PC-9 (cell line): Measurements from ENCODE around the gene SND1. TPM values are rescaled to one million over a fixed set of nuclear protein-coding genes. Genes with fewer than 3 reads are reported as not detected.

Experiments
- BruUV-seq: library from RNA; stranded (reverse); fragments of 400-500 nt; replicated peaks from 2 replicates; lab custom pipeline; 2021; lab: Mats Ljungman, UMichigan
- CTCF ChIA-PET: fragments of 300-600 bp; sonication (Branson Sonifier 250); formaldehyde crosslinking; loops from one replicate; lab custom pipeline; 2022; ENCODE audit warnings: antibody characterized with exemption; lab: Charles Lee
- POLR2A ChIA-PET: fragments of 300-600 bp; sonication (Branson Sonifier 250); formaldehyde crosslinking; loops from one replicate; lab custom pipeline; 2022; ENCODE audit warnings: antibody characterized with exemption; ENCODE audit not compliant: unreplicated experiment; lab: Charles Lee
- DNase-seq, 2 experiments: peaks; one replicate each; pipeline versions ENCODE4 v3.0.0 to v3.0.0-alpha.2; 2015 to 2022; ENCODE audit warnings: mixed read lengths in 1 of 2
- H2AFZ ChIP-seq: fragments of 200-600 bp; sonication (generic); 2 replicates; pipeline ENCODE4 v1.8.1; 2017; ENCODE audit warnings: antibody characterized with exemption
- H3F3A ChIP-seq: fragments of 200-600 bp; sonication (generic); 2 replicates; pipeline ENCODE4 v1.8.1; 2017; ENCODE audit warnings: antibody characterized with exemption, mild to moderate bottlenecking, low read depth; ENCODE audit not compliant: insufficient read depth
- H3K27ac ChIP-seq: fragments of 200-600 bp; sonication (generic); 2 replicates; pipeline ENCODE4 v1.6.1; 2016; ENCODE audit warnings: mixed run types
- H3K27me3 ChIP-seq: fragments of 200-600 bp; sonication (generic); 2 replicates; pipeline ENCODE4 v1.6.1; 2016; ENCODE audit warnings: low read depth, mixed run types; ENCODE audit not compliant: insufficient read depth
- H3K36me3 ChIP-seq: fragments of 200-600 bp; sonication (generic); 2 replicates; pipeline ENCODE4 v1.6.1; 2016; ENCODE audit warnings: low read depth, mixed run types
- H3K4me1 ChIP-seq: fragments of 200-600 bp; sonication (generic); replicated peaks from 2 replicates; pipeline ENCODE4 v1.6.1; 2016; ENCODE audit warnings: mixed run types; ENCODE audit not compliant: insufficient read depth
- H3K4me2 ChIP-seq: fragments of 200-600 bp; sonication (generic); 2 replicates; pipeline ENCODE4 v1.6.1; 2017; ENCODE audit warnings: mixed run types
- H3K4me3 ChIP-seq: fragments of 200-600 bp; sonication (generic); 2 replicates; pipeline ENCODE4 v1.6.1; 2016; ENCODE audit warnings: mixed run types
- H3K79me2 ChIP-seq: fragments of 200-600 bp; sonication (generic); 2 replicates; pipeline ENCODE4 v1.6.1; 2017; ENCODE audit warnings: low read depth, mixed run types
- H3K9me2 ChIP-seq: fragments of 200-600 bp; sonication (generic); 2 replicates; pipeline ENCODE4 v1.8.1; 2017; ENCODE audit warnings: mild to moderate bottlenecking; ENCODE audit not compliant: insufficient read depth
- H3K9me3 ChIP-seq: fragments of 200-600 bp; sonication (generic); 2 replicates; pipeline ENCODE4 v1.8.1; 2016; ENCODE audit warnings: low read depth; ENCODE audit not compliant: insufficient read depth
- H4K20me1 ChIP-seq: fragments of 200-600 bp; sonication (generic); 2 replicates; pipeline ENCODE4 v1.8.1; 2017; ENCODE audit not compliant: insufficient read depth
- EZH2 ChIP-seq: fragments of 200-600 bp; sonication (generic); IDR thresholded peaks from 2 replicates; pipeline ENCODE4 v1.8.0; 2017; ENCODE audit warnings: antibody characterized with exemption, low read depth
- intact Hi-C: fragments of 100-400 bp; cut with micrococcal nuclease; formaldehyde crosslinking; loops from one replicate; pipeline ENCODE4 v1.10.0; 2022; ENCODE audit not compliant: unreplicated experiment
- total RNA-seq: library from RNA; stranded (reverse); gene quantifications from 2 replicates; pipeline ENCODE4 v1.2.3, GENCODE V29; 2021
- TF ChIP-seq, protein P1 (sequence below): fragments of 200-600 bp; sonication (generic); conservative IDR thresholded peaks from 2 replicates; pipeline ENCODE4 v1.6.1; 2017; ENCODE audit warnings: mixed run types, antibody characterized with exemption, mild to moderate bottlenecking, moderate library complexity

The SND1 gene
- total RNA-seq, 1 experiment from 2014 or later = 273 TPM

GRCh38 chr7:127986581-127987521, 334.9 kb downstream of the SND1 start:
- Histone ChIP-seq H4K20me1 (no peaks in the 10 kb centered on the region; the same call in 1 of the 2 replicates), H2AFZ (no peak overlapping the region), H3K79me2 (no peaks in the 10 kb centered on the region), H3K4me2 (no peak overlapping the region), H3K27ac (no peak overlapping the region), H3F3A (no peaks in the 10 kb centered on the region), H3K4me1 (peaks cover 7% of the 10 kb centered on the region), H3K36me3 (no peaks in the 10 kb centered on the region), H3K27me3 (no peaks in the 10 kb centered on the region), H3K9me2 (no peaks in the 10 kb centered on the region), H3K4me3 (no peak overlapping the region), H3K9me3 (no peaks in the 10 kb centered on the region)
- ChIA-PET POLR2A (no interaction called here), CTCF (no interaction called here)
- DNase-seq = no peak
- no peak for TF ChIP-seq EZH2
- TF ChIP-seq, protein P1, sequence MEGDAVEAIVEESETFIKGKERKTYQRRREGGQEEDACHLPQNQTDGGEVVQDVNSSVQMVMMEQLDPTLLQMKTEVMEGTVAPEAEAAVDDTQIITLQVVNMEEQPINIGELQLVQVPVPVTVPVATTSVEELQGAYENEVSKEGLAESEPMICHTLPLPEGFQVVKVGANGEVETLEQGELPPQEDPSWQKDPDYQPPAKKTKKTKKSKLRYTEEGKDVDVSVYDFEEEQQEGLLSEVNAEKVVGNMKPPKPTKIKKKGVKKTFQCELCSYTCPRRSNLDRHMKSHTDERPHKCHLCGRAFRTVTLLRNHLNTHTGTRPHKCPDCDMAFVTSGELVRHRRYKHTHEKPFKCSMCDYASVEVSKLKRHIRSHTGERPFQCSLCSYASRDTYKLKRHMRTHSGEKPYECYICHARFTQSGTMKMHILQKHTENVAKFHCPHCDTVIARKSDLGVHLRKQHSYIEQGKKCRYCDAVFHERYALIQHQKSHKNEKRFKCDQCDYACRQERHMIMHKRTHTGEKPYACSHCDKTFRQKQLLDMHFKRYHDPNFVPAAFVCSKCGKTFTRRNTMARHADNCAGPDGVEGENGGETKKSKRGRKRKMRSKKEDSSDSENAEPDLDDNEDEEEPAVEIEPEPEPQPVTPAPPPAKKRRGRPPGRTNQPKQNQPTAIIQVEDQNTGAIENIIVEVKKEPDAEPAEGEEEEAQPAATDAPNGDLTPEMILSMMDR = no peak
- no TSS peak for BruUV-seq
- intact Hi-C loops = no loop called here

DNA sequence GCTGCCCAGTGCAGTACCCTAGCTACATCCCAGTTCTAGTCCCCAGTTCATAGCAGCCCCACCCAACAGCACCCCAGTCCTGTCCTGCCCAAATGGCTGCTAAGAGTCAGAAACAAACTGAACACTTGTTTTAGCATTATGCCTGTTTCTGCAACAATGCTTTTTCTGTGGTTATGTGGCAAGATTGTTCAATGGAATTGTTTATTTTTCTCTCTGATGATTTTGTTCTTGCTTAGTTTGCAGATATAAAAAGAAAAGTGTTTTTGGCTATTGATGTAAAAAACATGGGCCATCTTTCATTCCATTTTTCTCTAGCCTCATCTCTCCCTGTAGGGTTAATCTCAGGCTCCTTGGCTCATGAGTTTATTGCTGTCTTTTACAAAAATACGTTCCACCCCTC, 336.8 kb downstream of the SND1 start:
- ChIA-PET CTCF (no interaction called here), POLR2A (no interaction called here)
- no TSS peak for BruUV-seq
- DNase-seq = no peak
- TF ChIP-seq, protein P1 = no peak
- TF ChIP-seq EZH2 = no peak
- H3F3A ChIP-seq = no peaks in the 10 kb centered on the region
- no peaks in the 10 kb centered on the region for H3K27me3 ChIP-seq
- intact Hi-C loops = no loop called here
- no peak overlapping the region for H3K4me3 ChIP-seq
- H3K4me2 ChIP-seq = no peak overlapping the region
- H3K27ac ChIP-seq = no peak overlapping the region
- no peaks in the 10 kb centered on the region for H3K36me3 ChIP-seq
- H2AFZ ChIP-seq = no peak overlapping the region
- no peaks in the 10 kb centered on the region for H3K79me2 ChIP-seq
- no peaks in the 10 kb centered on the region; the same call in 1 of the 2 replicates for H4K20me1 ChIP-seq
- H3K4me1 ChIP-seq = peaks cover 4% of the 10 kb centered on the region
- no peaks in the 10 kb centered on the region for H3K9me2 ChIP-seq
- no peaks in the 10 kb centered on the region for H3K9me3 ChIP-seq

DNA sequence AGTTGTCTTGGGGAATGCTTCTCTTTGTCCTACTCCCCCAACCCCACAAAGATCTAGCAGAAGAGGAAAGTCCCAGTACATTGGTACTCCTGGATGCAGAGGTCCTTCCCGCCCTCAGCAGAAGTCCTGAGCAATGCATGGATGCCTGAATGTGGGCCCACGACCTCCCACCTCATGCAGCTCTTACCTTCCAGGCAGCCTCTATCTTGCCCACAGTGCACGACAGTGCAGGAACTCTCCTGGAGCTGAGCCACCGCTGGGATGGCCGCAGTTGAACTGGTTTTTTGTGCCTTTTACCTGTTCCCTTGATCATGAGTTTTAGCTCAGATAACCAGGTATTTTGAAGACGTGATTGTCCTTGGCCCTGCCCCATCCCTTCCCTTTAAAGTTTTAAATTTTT, 341.3 kb downstream of the SND1 start:
- intact Hi-C loops = no loop called here
- Histone ChIP-seq H3K4me1 (no peaks in the 10 kb centered on the region), H3K27ac (no peak overlapping the region), H3F3A (no peaks in the 10 kb centered on the region), H4K20me1 (no peaks in the 10 kb centered on the region), H3K27me3 (no peaks in the 10 kb centered on the region), H3K9me2 (no peaks in the 10 kb centered on the region), H3K36me3 (no peaks in the 10 kb centered on the region), H3K9me3 (no peaks in the 10 kb centered on the region), H2AFZ (no peak overlapping the region), H3K4me3 (no peak overlapping the region), H3K79me2 (no peaks in the 10 kb centered on the region), H3K4me2 (no peak overlapping the region)
- ChIA-PET CTCF (no interaction called here), POLR2A (no interaction called here)
- TF ChIP-seq EZH2 = no peak
- TF ChIP-seq, protein P1 = no peak
- DNase-seq = no peak
- BruUV-seq = no TSS peak
